Effector CD4-positive, alpha-beta T cell (primary cell): ENCODE results near the gene VASH2.
"Not testable (repeated sequence)": the region's sequence is repeated elsewhere in the genome, so short reads cannot be mapped to it uniquely, and the experiment has no call there.

Experiments
- DNase-seq: peaks from one replicate; pipeline ENCODE4 v3.0.0-alpha.2; 2020

The VASH2 gene

GRCh38 chr1:212958175-212958574, 7.8 kb downstream of the VASH2 start:
- no peak for DNase-seq

- DNase-seq: no peak
Measured at GRCh38 chr1:212959266-212960220, 9.2 kb downstream of the VASH2 start.

DNA sequence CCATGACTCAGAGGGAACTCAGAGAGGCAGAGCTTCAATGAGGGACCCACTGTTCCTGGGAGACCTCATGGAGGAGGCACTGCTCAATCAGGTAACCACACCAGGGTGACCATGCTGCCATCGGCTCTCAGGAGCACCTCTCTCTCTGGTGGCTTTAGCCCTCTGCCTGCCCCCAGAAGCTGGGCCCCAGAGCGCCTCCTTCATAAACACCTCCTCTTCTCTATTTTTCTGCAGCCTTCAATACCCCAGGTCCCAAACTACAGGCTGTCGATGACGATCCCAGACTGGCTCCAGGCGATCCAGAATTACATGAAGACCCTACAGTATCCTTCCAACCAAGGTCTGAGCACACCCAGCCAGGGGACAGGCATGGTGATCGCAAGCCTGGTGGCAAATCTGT, 10.6 kb downstream of the VASH2 start:
- no peak for DNase-seq

GRCh38 chr1:212962509-212962908, 12.2 kb downstream of the VASH2 start:
- no peak for DNase-seq

- DNase-seq: no peak
Measured at GRCh38 chr1:212964102-212964501, 13.8 kb downstream of the VASH2 start.

DNA sequence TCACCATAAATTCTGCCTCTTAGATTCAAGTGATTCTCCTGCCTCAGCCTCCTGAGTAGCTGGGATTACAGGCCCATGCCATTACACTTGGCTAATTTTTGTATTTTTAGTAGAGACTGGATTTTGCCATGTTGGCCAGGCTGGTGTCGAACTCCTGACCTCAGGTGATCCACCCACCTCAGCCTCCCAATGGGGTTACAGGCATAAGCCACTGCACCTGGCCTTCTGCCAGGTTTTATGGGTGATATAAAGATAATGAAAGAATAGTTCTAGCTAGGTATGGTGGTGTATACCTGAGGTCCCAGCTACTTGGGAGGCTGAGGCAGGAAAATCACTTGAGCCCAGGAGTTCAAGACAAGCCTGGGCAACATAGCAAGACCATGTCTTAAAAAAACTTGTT, 14.7 kb downstream of the VASH2 start:
- not testable (repeated sequence) for DNase-seq

- no peak for DNase-seq
Measured at GRCh38 chr1:212966616-212967015, 16.3 kb downstream of the VASH2 start.

- DNase-seq: no peak
Measured at GRCh38 chr1:212967801-212968200, 17.5 kb downstream of the VASH2 start.

DNA sequence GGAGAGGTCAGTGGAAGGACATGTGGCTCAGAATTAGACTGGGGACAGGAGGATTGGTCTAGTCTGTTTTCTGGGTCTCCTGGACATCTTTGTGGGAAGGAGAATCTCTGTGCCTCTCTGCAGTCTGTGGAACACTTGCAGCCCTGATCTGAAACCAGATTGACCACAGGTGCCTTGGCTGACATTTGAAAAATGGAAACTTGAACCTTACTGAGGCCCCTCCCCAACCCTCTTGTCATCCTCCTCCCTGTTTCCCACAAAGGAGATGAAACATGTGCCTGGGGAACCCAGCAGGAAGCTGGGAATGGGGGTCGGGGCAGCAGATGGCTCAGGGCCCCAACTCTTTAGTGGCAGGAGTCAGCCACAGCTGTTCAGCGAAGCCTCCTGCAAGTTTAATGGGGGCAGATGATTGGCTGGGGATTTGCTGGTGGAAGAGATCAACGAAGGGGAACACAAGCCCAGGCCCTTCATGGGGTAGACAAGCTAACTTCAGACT, 18.1 kb downstream of the VASH2 start:
- DNase-seq: no peak

DNA sequence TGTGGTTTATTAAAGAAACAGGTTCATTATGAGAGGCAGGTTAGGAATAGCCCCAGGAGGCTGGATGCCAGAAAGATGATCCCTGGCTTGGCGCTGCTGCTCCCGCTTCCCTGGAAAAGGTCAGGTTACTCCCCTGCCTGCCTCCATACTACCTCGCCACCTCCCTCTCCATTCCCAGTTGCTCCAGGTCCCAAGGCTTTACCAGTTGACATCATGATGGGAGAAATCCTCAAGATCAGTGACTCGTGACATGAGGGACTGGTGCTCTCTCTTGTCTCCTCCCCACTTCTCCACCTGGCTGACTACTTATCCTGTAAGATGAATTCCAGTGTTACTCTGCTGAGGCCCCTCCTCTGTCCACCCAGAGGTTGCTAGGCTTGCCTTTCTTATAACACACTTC, 19.7 kb downstream of the VASH2 start:
- DNase-seq: no peak

DNA sequence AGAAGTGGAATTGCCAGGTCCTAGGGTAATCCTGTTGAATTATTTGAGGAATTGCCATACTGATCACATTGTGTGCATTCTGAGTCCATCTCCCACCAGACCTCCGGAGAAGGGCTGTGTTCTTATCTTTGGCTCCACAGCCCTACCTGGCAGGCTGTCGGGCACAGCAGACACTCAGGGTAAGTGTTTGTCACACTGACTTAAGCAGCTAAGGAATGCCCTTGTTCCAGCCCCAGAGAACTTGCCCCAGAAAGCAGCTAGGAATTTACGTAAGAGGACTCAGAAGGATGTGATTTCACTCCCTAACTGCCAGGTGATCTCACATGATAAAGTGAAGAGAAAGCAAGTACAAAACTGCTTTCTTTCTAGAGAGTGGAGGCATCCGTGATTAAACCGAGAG, 21.0 kb downstream of the VASH2 start:
- no peak for DNase-seq

- DNase-seq: no peak
Measured at GRCh38 chr1:212973426-212973825, 23.1 kb downstream of the VASH2 start.

DNA sequence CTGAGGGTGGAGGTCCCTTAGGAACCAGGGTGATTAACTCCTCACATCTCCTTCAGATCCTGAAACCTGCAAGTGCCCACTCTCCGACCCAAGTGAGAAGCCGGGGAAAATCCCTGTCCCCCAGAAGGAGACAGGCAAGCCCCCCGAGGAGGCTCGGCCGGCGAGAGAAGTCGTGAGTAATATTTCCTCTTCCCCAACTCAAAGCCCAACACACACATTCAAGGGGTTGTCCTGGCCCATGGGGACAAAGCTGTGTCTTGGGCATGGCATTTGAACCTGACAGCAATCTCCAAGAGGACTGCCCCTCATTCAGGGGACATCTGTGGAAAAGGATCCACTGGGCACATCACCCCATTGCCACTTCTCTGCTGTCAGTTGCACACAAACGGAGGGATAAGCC, 23.6 kb downstream of the VASH2 start:
- no peak for DNase-seq

GRCh38 chr1:212974711-212975110, 24.4 kb downstream of the VASH2 start:
- no peak for DNase-seq

DNA sequence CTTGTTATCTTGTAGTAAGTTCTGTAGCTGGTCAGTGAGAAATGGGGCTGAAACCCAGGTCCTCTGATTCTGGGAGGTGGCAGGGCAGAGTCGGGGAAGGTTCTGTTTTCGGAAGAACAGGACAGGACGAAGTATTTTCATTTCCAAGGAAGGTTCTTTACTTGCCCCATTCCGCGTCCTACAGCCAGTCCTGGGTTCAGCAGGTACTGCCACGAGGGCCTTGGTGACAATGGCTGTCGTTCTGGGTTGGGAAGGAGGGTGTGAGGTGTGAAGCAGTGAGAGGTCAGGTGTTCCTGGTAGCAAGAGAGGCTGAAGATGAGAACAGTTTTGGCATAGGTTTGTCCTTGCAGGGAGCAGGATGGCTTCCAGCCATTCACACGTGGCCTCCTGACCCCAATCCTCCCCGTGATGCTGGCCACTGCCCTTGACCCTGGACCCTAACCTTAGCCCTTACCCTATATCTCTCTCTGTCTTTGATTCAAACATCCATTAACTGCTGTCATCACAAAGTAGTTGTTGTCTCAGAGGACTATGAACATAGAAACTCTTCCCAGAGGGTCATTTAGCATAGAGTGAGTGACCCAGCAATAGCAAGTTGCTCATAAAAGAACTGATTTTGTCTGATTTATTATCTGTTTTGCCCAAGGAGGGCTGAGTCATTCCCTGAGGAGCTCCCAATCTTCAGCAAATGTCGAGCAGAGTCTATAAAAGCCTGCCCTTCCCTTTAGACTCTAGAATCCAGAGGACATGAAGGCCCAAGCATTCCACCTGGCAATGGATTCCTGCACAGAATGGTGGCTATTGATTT, 25.0 kb downstream of the VASH2 start:
- DNase-seq: no peak

GRCh38 chr1:212976586-212976985, 26.2 kb downstream of the VASH2 start:
- no peak for DNase-seq

DNA sequence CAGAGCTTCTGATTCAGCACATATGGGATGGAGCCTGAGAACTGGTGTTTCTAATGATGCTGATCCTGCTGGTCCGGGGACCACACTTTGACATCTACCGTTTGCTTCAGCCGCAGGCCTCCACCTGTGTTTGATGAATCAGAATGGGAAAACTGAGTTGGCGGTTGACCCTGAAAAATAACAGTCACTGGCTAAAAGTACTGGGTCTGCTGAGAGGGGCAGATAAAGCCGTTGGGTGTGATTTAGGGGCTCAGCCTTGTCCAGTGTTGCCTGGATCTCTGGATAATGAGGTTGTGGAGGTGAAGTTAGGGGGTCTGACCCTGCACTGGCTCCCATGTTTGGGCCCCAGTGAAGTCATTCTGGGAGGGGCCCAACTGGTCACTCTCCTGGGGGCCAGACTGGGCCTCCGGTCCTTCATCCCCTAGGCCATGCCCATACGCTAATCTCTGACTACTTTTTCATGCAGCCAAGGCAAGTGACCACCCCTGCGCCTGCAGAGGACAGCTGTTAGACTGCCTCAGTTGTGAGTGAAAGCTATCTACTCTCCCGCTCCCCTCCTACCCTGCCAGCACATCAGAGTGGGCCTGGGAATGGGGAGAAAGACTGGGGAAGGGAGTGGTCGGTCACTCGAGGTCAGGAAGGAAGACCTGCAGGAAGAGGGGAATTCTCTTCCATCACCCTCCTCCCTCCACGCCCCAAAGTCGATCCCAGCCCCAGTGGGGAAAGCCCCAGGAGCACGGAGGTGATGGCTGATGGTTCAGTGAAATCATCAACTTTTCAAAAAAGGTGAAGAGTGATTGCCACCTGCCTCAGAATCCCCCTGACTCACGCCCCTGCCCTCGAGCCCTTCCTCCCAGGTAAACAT, 27.7 kb downstream of the VASH2 start:
- DNase-seq: no peak

DNA sequence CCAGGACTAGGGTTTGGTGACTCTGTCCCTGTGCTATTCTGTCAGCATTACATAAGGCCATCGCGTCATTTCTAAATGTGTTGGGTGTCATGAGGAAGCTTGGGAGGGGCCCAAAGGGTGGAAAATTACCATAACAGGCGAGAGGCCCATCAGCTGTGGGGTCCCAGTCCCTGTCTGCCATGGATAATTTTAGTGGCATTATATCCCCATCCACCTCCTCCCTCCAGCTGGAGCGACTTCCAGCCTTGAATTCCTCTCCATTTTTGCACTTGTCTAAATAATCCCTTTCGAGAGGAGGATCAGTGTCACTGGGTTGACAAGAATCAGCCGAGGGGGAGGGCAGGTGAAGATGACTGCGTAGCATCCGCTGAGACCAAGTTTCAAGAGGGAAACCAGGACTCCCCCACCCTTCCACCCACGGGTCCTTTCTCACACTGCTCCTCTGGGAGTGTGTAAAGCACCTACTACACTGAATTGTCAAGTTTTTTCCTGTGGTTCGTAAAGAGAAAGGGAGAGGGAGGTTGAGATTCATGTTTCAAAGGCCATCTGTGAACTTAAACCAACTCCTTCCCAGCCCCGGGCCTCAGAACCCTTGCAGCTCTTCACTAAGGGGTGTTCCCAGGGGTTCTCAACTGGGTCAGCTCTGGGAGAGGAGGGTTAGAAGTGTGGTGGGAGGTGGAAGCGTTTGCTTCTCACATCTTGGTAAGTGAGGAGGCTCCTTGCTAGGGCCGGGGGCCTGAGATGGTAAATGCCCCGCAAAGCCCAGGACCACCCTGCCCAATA, 29.2 kb downstream of the VASH2 start:
- DNase-seq: no peak

- no peak for DNase-seq
Measured at GRCh38 chr1:212980123-212980785, 29.9 kb downstream of the VASH2 start.

GRCh38 chr1:212981025-212981495, 30.7 kb downstream of the VASH2 start:
- DNase-seq: no peak
